HFFc6 (cell line): Measurements from ENCODE around the gene FARS2. TPM values are rescaled to one million over a fixed set of nuclear protein-coding genes. Genes with fewer than 3 reads are reported as not detected.
A peak's percentile ranks its signal among the peaks of the same experiment; 100 is the strongest.

Experiments
- DNase-seq: peaks from one replicate; pipeline ENCODE4 v3.0.0-alpha.2; 2018
- H3K27ac Mint-ChIP-seq: 2 replicates; pipeline ENCODE4 v1.8.0; 2020; ENCODE audit warnings: mild to moderate bottlenecking, mixed read lengths
- H3K27me3 Mint-ChIP-seq: 2 replicates; pipeline ENCODE4 v1.8.0; 2021; ENCODE audit warnings: mild to moderate bottlenecking, moderate library complexity, mixed read lengths; ENCODE audit not compliant: insufficient read depth
- H3K36me3 Mint-ChIP-seq: 2 replicates; pipeline ENCODE4 v1.8.0; 2021; ENCODE audit warnings: low read depth, mixed read lengths
- H3K4me1 Mint-ChIP-seq: 2 replicates; pipeline ENCODE4 v1.8.0; 2020; ENCODE audit warnings: low read depth, mixed read lengths
- H3K4me3 Mint-ChIP-seq: 2 replicates; pipeline ENCODE4 v1.8.0; 2020; ENCODE audit warnings: mild to moderate bottlenecking, moderate library complexity, mixed read lengths
- H3K9me3 Mint-ChIP-seq: 2 replicates; pipeline ENCODE4 v1.8.0; 2020; ENCODE audit warnings: mild to moderate bottlenecking, mixed read lengths
- CTCF ChIP-seq: fragments of 200-600 bp; sonication (generic); IDR thresholded peaks from 2 replicates; pipeline ENCODE4 v1.5.0; 2021; ENCODE audit warnings: antibody characterized with exemption, mild to moderate bottlenecking
- total RNA-seq, 6 experiments: library from RNA; stranded (reverse); fragmentation: NEBNext Ultra II Directional; extraction: Animal tissue kit (Norgen Biotek cat#: 25700); gene quantifications; 2 replicates in 1 of 6; 3 replicates in 5 of 6; pipeline ENCODE4 v1.2.3, GENCODE V29; 2021

Gene FARS2
- total RNA-seq, 6 experiments from 2014 or later = 11.5 to 16.4 (median 13.1) TPM

GRCh38 chr6:5684320-5685053 lies 423.2 kb downstream of the FARS2 start:
- H3K27ac Mint-ChIP-seq = 0 out of 2 replicates have a peak overlapping the region, but pooled peaks have one; percentile 38
- H3K4me3 Mint-ChIP-seq = no peak overlapping the region
- 0 out of 2 replicates have a peak, but pooled peaks cover 4% of the 10 kb centered on the region for H3K9me3 Mint-ChIP-seq
- no peak for DNase-seq
- no peaks in the 10 kb centered on the region; the same call in 1 of the 2 replicates for H3K27me3 Mint-ChIP-seq
- peaks cover 16% of the 10 kb centered on the region; the same call in 1 of the 2 replicates for H3K36me3 Mint-ChIP-seq
- no peak for TF ChIP-seq CTCF
- H3K4me1 Mint-ChIP-seq = peaks cover 6% of the 10 kb centered on the region; the same call in 1 of the 2 replicates

- TF ChIP-seq CTCF = no peak
- Mint-ChIP-seq H3K27me3 (peaks cover 3% of the 10 kb centered on the region; the same call in 1 of the 2 replicates), H3K36me3 (peaks cover 25% of the 10 kb centered on the region), H3K9me3 (peaks cover 37% of the 10 kb centered on the region), H3K27ac (no peak overlapping the region), H3K4me1 (peaks cover 25% of the 10 kb centered on the region), H3K4me3 (no peak overlapping the region)
- DNase-seq = no peak
Observed at GRCh38 chr6:5693225-5694145, 432.2 kb downstream of the FARS2 start.

- H3K36me3 Mint-ChIP-seq = peaks cover 21% of the 10 kb centered on the region
- peaks cover 3% of the 10 kb centered on the region; the same call in 1 of the 2 replicates for H3K27me3 Mint-ChIP-seq
- peak overlapping the region; percentile 82 for H3K27ac Mint-ChIP-seq
- peak; percentile 80 for DNase-seq
- H3K4me3 Mint-ChIP-seq = peak overlapping the region; percentile 69
- H3K4me1 Mint-ChIP-seq = peaks cover 30% of the 10 kb centered on the region
- peaks cover 36% of the 10 kb centered on the region for H3K9me3 Mint-ChIP-seq
- no peak for TF ChIP-seq CTCF
Observed at GRCh38 chr6:5695260-5696245, 434.2 kb downstream of the FARS2 start.

GRCh38 chr6:5697508-5697907 lies 436.2 kb downstream of the FARS2 start:
- no peak overlapping the region for H3K27ac Mint-ChIP-seq
- peaks cover 30% of the 10 kb centered on the region for H3K4me1 Mint-ChIP-seq
- no peak for DNase-seq
- peaks cover 3% of the 10 kb centered on the region; the same call in 1 of the 2 replicates for H3K27me3 Mint-ChIP-seq
- H3K36me3 Mint-ChIP-seq = peaks cover 20% of the 10 kb centered on the region
- no peak overlapping the region for H3K4me3 Mint-ChIP-seq
- H3K9me3 Mint-ChIP-seq = peaks cover 25% of the 10 kb centered on the region
- no peak for TF ChIP-seq CTCF
